ENCODE results near the gene MBD3L4.
"Not testable (repeated sequence)": the region's sequence is repeated elsewhere in the genome, so short reads cannot be mapped to it uniquely, and the experiment has no call there.

The MBD3L4 gene

GRCh38 chr19:7030278-7030677 is 9.7 kb downstream of the MBD3L4 start, which contains the start of gene MBD3L5:
Gene MBD3L5 (plus strand): TSS chr19:7030578. CDS start chr19:7030612, 34 bp downstream.
- not testable (repeated sequence) for H3K4me3 ChIP-seq (ENCODE audit: low read length); H3K27me3 ChIP-seq (ENCODE audit: control insufficient read depth, insufficient read depth, low read length); H3K9ac ChIP-seq (ENCODE audit: low read length); H3K9me3 ChIP-seq (ENCODE audit: control insufficient read depth, low read depth, low read length); H3K36me3 ChIP-seq (ENCODE audit: control insufficient read depth, low read depth, low read length); H3K4me1 ChIP-seq (ENCODE audit: control insufficient read depth, low read depth, low read length); H3K27ac ChIP-seq (ENCODE audit: low read length)

- H3K9me3 ChIP-seq (ENCODE audit: control insufficient read depth, low read depth, low read length); H3K27me3 ChIP-seq (ENCODE audit: control insufficient read depth, insufficient read depth, low read length); H3K4me3 ChIP-seq (ENCODE audit: low read length); H3K9ac ChIP-seq (ENCODE audit: low read length); H3K4me1 ChIP-seq (ENCODE audit: control insufficient read depth, low read depth, low read length); H3K36me3 ChIP-seq (ENCODE audit: control insufficient read depth, low read depth, low read length); H3K27ac ChIP-seq (ENCODE audit: low read length): not testable (repeated sequence)
Measured at GRCh38 chr19:7028790-7029189, 11.2 kb downstream of the MBD3L4 start.

DNA sequence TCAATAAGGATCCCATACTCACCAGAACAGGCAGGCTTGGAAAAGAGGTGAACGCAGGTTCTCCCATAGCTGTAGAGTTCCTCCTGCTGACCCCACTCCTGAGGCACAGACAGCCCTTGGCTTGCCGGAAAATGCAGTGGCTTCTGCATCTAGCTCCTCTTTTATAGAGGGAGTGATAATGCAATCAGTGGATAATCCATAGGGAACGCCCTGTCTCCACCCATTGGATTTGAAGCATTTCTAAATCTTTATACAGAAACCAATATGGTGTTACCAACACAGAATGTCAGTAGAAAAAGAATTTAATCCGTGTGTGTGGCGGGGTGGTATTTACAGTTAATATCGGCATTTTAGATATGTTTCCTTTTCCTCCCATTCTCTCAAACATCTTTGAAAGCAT is 18.6 kb downstream of the MBD3L4 start, which contains the start of gene MBD3L2B:
Gene MBD3L2B, minus strand, starts transcription at position 101 of the 400 bp plus-strand sequence. Its CDS starts 34 bp downstream, at position 67.
- not testable (repeated sequence) for H3K9ac ChIP-seq (ENCODE audit: low read length); H3K36me3 ChIP-seq (ENCODE audit: control insufficient read depth, low read depth, low read length); H3K4me1 ChIP-seq (ENCODE audit: control insufficient read depth, low read depth, low read length)

DNA sequence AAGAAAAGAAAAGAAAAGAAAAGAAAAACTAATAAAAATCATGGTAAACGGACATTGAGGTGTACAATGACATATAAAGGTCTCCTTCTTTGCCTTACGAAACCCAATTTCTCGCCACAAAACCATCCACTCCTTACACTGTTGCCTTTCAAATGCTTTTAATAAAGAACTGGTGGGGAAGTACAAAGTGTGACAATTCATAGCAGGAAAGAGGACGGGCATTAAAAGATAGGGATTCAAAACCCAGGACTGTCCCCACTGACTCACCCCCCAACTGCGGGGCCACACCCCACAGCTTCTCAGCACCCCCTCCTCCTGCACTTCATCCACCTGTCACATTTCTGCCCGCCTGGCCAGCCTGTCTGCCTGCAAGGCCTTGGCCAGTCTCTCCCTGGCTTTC is 21.2 kb downstream of the MBD3L4 start:
- H3K9ac ChIP-seq (ENCODE audit: low read length): no peak overlapping the region
- H3K4me3 ChIP-seq (ENCODE audit: low read length): no peak overlapping the region
- no peaks in the 10 kb centered on the region for H3K27me3 ChIP-seq (ENCODE audit: control insufficient read depth, insufficient read depth, low read length)
- no peak overlapping the region for H3K27ac ChIP-seq (ENCODE audit: low read length)
- H3K36me3 ChIP-seq (ENCODE audit: control insufficient read depth, low read depth, low read length): no peaks in the 10 kb centered on the region
- no peaks in the 10 kb centered on the region for H3K4me1 ChIP-seq (ENCODE audit: control insufficient read depth, low read depth, low read length)
- peaks cover 18% of the 10 kb centered on the region for H3K9me3 ChIP-seq (ENCODE audit: control insufficient read depth, low read depth, low read length)

More for the DNA sequence above, 18.6 kb downstream of the MBD3L4 start, which contains the start of gene MBD3L2B:
- peaks cover 12% of the 10 kb centered on the region for H3K9me3 ChIP-seq (ENCODE audit: control insufficient read depth, low read depth, low read length)
- H3K27ac ChIP-seq (ENCODE audit: low read length); H3K4me3 ChIP-seq (ENCODE audit: low read length); H3K27me3 ChIP-seq (ENCODE audit: control insufficient read depth, insufficient read depth, low read length): not testable (repeated sequence)

DNA sequence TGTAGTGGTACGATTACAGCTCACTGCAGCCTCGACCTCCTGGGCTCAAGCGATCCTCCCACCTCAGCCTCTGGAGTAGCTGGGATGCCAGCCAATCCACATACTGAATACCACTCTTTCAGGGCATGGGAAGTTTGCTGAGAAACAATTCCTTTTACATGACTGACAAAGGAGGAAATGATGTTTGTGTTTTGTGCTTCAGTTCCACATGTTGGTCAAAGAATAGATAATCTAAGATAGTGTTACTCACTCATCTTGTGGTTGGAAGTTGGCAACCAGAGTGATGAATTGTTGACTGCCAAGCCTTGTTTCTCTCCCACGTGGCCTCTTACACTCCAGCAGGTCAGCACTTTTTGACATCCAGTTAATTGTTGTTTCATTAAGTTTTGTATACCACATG is 26.3 kb downstream of the MBD3L4 start:
- H3K27ac ChIP-seq (ENCODE audit: low read length): no peak overlapping the region
- H3K4me1 ChIP-seq (ENCODE audit: control insufficient read depth, low read depth, low read length): no peaks in the 10 kb centered on the region
- no peak overlapping the region for H3K4me3 ChIP-seq (ENCODE audit: low read length)
- peaks cover 29% of the 10 kb centered on the region for H3K9me3 ChIP-seq (ENCODE audit: control insufficient read depth, low read depth, low read length)
- no peak overlapping the region for H3K9ac ChIP-seq (ENCODE audit: low read length)
- H3K27me3 ChIP-seq (ENCODE audit: control insufficient read depth, insufficient read depth, low read length): no peaks in the 10 kb centered on the region
- H3K36me3 ChIP-seq (ENCODE audit: control insufficient read depth, low read depth, low read length): no peaks in the 10 kb centered on the region

DNA sequence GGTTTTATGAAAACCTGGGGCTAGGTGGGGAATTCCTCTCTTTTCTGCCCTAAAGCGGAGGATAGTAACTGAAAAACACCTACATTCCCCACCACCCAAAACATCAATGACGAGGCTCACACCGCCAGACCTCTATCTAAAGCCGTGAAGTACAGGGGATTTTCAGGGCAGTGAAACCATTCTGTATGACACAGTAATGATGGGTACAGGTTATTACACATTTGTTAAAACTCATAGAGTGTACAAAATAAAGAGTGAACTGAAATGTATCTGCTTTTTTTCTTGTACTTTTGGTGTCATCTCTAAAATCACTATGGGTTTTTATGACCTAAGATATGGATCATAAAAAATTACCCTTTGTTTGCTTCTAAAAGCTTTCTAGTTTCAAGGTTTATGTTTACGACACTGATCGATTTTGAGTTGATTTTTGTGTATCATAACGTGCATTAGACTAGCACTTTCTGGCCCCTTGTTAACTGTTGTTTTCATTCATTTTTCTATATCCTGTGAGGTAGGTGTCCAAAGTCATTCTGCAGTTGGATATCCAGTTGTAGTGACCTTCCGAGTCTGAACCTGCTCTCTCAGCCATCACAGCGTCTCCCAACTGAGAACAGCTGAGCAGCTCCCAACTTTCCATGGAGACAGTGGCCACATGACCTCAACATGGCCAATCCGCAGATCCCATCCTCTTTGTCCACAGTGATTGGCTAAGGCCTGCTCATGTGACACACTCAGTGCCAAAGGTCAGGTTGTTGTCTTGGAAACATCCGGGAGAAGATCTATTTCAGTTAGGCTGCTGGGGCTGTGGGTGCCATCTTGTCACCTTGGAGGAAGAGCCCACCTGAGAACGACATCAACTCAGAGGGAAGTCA is 29.0 kb downstream of the MBD3L4 start:
- Histone ChIP-seq H3K4me3 (ENCODE audit: low read length) (no peak overlapping the region), H3K9me3 (ENCODE audit: control insufficient read depth, low read depth, low read length) (peaks cover 34% of the 10 kb centered on the region), H3K27ac (ENCODE audit: low read length) (no peak overlapping the region), H3K27me3 (ENCODE audit: control insufficient read depth, insufficient read depth, low read length) (no peaks in the 10 kb centered on the region), H3K36me3 (ENCODE audit: control insufficient read depth, low read depth, low read length) (no peaks in the 10 kb centered on the region), H3K4me1 (ENCODE audit: control insufficient read depth, low read depth, low read length) (no peaks in the 10 kb centered on the region), H3K9ac (ENCODE audit: low read length) (no peak overlapping the region)

- no peaks in the 10 kb centered on the region for H3K27me3 ChIP-seq (ENCODE audit: control insufficient read depth, insufficient read depth, low read length)
- no peaks in the 10 kb centered on the region for H3K4me1 ChIP-seq (ENCODE audit: control insufficient read depth, low read depth, low read length)
- no peak overlapping the region for H3K9ac ChIP-seq (ENCODE audit: low read length)
- peaks cover 43% of the 10 kb centered on the region for H3K9me3 ChIP-seq (ENCODE audit: control insufficient read depth, low read depth, low read length)
- no peak overlapping the region for H3K4me3 ChIP-seq (ENCODE audit: low read length)
- no peak overlapping the region for H3K27ac ChIP-seq (ENCODE audit: low read length)
- H3K36me3 ChIP-seq (ENCODE audit: control insufficient read depth, low read depth, low read length): no peaks in the 10 kb centered on the region
Measured at GRCh38 chr19:7007859-7008258, 32.1 kb downstream of the MBD3L4 start.

- Histone ChIP-seq H3K9ac (ENCODE audit: low read length) (no peak overlapping the region), H3K27me3 (ENCODE audit: control insufficient read depth, insufficient read depth, low read length) (no peaks in the 10 kb centered on the region), H3K4me3 (ENCODE audit: low read length) (no peak overlapping the region), H3K9me3 (ENCODE audit: control insufficient read depth, low read depth, low read length) (peaks cover 47% of the 10 kb centered on the region), H3K36me3 (ENCODE audit: control insufficient read depth, low read depth, low read length) (no peaks in the 10 kb centered on the region), H3K4me1 (ENCODE audit: control insufficient read depth, low read depth, low read length) (no peaks in the 10 kb centered on the region), H3K27ac (ENCODE audit: low read length) (no peak overlapping the region)
Measured at GRCh38 chr19:7006135-7006704, 33.8 kb downstream of the MBD3L4 start.

- no peaks in the 10 kb centered on the region for H3K36me3 ChIP-seq (ENCODE audit: control insufficient read depth, low read depth, low read length)
- no peak overlapping the region for H3K9ac ChIP-seq (ENCODE audit: low read length)
- no peak overlapping the region for H3K4me3 ChIP-seq (ENCODE audit: low read length)
- H3K9me3 ChIP-seq (ENCODE audit: control insufficient read depth, low read depth, low read length): peaks cover 61% of the 10 kb centered on the region
- no peak overlapping the region for H3K27ac ChIP-seq (ENCODE audit: low read length)
- H3K4me1 ChIP-seq (ENCODE audit: control insufficient read depth, low read depth, low read length): no peaks in the 10 kb centered on the region
- H3K27me3 ChIP-seq (ENCODE audit: control insufficient read depth, insufficient read depth, low read length): no peaks in the 10 kb centered on the region
Measured at GRCh38 chr19:7004313-7004931, 35.6 kb downstream of the MBD3L4 start.

- no peaks in the 10 kb centered on the region for H3K36me3 ChIP-seq (ENCODE audit: control insufficient read depth, low read depth, low read length)
- peaks cover 58% of the 10 kb centered on the region for H3K9me3 ChIP-seq (ENCODE audit: control insufficient read depth, low read depth, low read length)
- H3K9ac ChIP-seq (ENCODE audit: low read length): no peak overlapping the region
- no peaks in the 10 kb centered on the region for H3K27me3 ChIP-seq (ENCODE audit: control insufficient read depth, insufficient read depth, low read length)
- no peak overlapping the region for H3K4me3 ChIP-seq (ENCODE audit: low read length)
- H3K4me1 ChIP-seq (ENCODE audit: control insufficient read depth, low read depth, low read length): no peaks in the 10 kb centered on the region
- no peak overlapping the region for H3K27ac ChIP-seq (ENCODE audit: low read length)
Measured at GRCh38 chr19:7000816-7001215, 39.2 kb downstream of the MBD3L4 start.

DNA sequence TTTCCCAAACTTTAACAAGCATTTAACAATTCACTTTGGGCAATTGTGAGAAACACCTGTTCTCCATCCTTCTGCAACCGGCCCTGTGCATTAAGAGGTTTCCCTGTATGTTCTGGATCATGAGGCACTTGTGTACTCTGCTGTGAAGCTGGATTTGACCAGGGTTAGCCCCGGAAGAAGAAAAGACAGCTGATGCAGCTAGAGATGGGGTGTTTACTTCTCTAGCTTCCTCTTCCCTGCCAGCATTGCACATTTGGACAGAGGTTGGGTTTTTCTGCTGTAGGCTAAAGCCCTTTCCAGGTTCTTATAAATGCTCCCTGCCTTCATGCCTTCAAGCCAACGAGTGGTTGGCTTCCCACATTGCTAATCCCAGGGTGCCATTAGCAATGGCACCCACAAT is 39.6 kb downstream of the MBD3L4 start:
- no peak overlapping the region for H3K27ac ChIP-seq (ENCODE audit: low read length)
- H3K36me3 ChIP-seq (ENCODE audit: control insufficient read depth, low read depth, low read length): no peaks in the 10 kb centered on the region
- peaks cover 60% of the 10 kb centered on the region for H3K9me3 ChIP-seq (ENCODE audit: control insufficient read depth, low read depth, low read length)
- no peak overlapping the region for H3K4me3 ChIP-seq (ENCODE audit: low read length)
- H3K27me3 ChIP-seq (ENCODE audit: control insufficient read depth, insufficient read depth, low read length): no peaks in the 10 kb centered on the region
- H3K4me1 ChIP-seq (ENCODE audit: control insufficient read depth, low read depth, low read length): no peaks in the 10 kb centered on the region
- no peak overlapping the region for H3K9ac ChIP-seq (ENCODE audit: low read length)

Measured in iPS-18a (cell line).